Smooth muscle cell (in vitro differentiated cells): ENCODE measurements around the gene SEMA3F. TPM values are rescaled to one million over a fixed set of nuclear protein-coding genes. Genes with fewer than 3 reads are reported as not detected.

Source experiments
- DNase-seq: peaks from one replicate; lab custom pipeline; 2025; ENCODE audit not compliant: unreplicated experiment; lab: John Stamatoyannopoulos, UW
- H2AFZ ChIP-seq: fragments of 200-600 bp; sonication (generic); 2 replicates; pipeline ENCODE4 v1.6.0; 2016; ENCODE audit warnings: antibody characterized with exemption, low read depth, mild to moderate bottlenecking
- H3F3A ChIP-seq: fragments of 200-600 bp; sonication (generic); 2 replicates; pipeline ENCODE4 v1.6.0; 2017; ENCODE audit warnings: antibody characterized with exemption, low read depth
- H3K27ac ChIP-seq: fragments of 200-600 bp; sonication (generic); 2 replicates; pipeline ENCODE4 v1.5.1; 2016; ENCODE audit warnings: low read depth, mild to moderate bottlenecking
- H3K27me3 ChIP-seq: fragments of 200-600 bp; sonication (generic); 2 replicates; pipeline ENCODE4 v1.6.1; 2016; ENCODE audit warnings: low read depth, mild to moderate bottlenecking
- H3K36me3 ChIP-seq: fragments of 200-600 bp; sonication (generic); 2 replicates; pipeline ENCODE4 v1.5.1; 2016; ENCODE audit warnings: low read depth
- H3K4me1 ChIP-seq: fragments of 200-600 bp; sonication (generic); 2 replicates; pipeline ENCODE4 v1.5.1; 2016; ENCODE audit warnings: low read depth
- H3K4me2 ChIP-seq: fragments of 200-600 bp; sonication (generic); 2 replicates; pipeline ENCODE4 v1.6.0; 2016; ENCODE audit warnings: mild to moderate bottlenecking
- H3K4me3 ChIP-seq: fragments of 200-600 bp; sonication (generic); 2 replicates; pipeline ENCODE4 v1.5.1; 2016; ENCODE audit warnings: mild to moderate bottlenecking
- H3K79me2 ChIP-seq: fragments of 200-600 bp; sonication (generic); 2 replicates; pipeline ENCODE4 v1.6.0; 2016; ENCODE audit warnings: low read depth, mild to moderate bottlenecking
- H3K9ac ChIP-seq: fragments of 200-600 bp; sonication (generic); 2 replicates; pipeline ENCODE4 v1.6.0; 2016; ENCODE audit warnings: low read depth
- H3K9me3 ChIP-seq: fragments of 200-600 bp; sonication (generic); replicated peaks from 2 replicates; pipeline ENCODE4 v1.5.1; 2016; ENCODE audit warnings: low read depth
- H4K20me1 ChIP-seq: fragments of 200-600 bp; sonication (generic); 2 replicates; pipeline ENCODE4 v1.6.0; 2016; ENCODE audit warnings: low read depth
- WGBS: methylation state at CpG from one replicate; pipeline ENCODE4 v1.1.7; 2016; ENCODE audit warnings: low lambda C conversion rate; 5-methylcytosine and 5-hydroxymethylcytosine counted together
- microRNA counts: library from miRNA; unstranded; fragments of <30 nt; microRNA quantifications from one replicate; lab custom pipeline; 2016
- microRNA-seq: library from miRNA; unstranded; fragments of <30 nt; microRNA quantifications from one replicate; pipeline ENCODE4, GENCODE V29; 2016; ENCODE audit warnings: borderline number of aligned reads
- polyA plus RNA-seq: library from polyadenylated mRNA; unstranded; fragments of >200 nt; fragmentation: Nextera tagmentation; extraction: Ambion mirVana; gene quantifications from 2 replicates; pipeline ENCODE4 v1.2.1, GENCODE V29; 2016
- small RNA-seq: library from RNA; depleted of rRNA; stranded (forward); fragments of <200 nt; gene quantifications from one replicate; pipeline ENCODE3, GENCODE V24; 2014
- total RNA-seq: library from RNA; depleted of rRNA; stranded (reverse); fragments of >200 nt; gene quantifications from 2 replicates; pipeline ENCODE4 v1.2.3, GENCODE V29; 2014
- TF ChIP-seq, protein P1 (sequence below): fragments of 200-600 bp; sonication (generic); IDR thresholded peaks from 2 replicates; pipeline ENCODE4 v1.5.1; 2017; ENCODE audit warnings: borderline replicate concordance, mild to moderate bottlenecking, antibody characterized with exemption; ENCODE audit not compliant: insufficient read depth, poor library complexity, severe bottlenecking

Gene SEMA3F
- total and polyA plus RNA-seq, 2 experiments from 2014 or later: 9.2 to 16.9 TPM

DNA sequence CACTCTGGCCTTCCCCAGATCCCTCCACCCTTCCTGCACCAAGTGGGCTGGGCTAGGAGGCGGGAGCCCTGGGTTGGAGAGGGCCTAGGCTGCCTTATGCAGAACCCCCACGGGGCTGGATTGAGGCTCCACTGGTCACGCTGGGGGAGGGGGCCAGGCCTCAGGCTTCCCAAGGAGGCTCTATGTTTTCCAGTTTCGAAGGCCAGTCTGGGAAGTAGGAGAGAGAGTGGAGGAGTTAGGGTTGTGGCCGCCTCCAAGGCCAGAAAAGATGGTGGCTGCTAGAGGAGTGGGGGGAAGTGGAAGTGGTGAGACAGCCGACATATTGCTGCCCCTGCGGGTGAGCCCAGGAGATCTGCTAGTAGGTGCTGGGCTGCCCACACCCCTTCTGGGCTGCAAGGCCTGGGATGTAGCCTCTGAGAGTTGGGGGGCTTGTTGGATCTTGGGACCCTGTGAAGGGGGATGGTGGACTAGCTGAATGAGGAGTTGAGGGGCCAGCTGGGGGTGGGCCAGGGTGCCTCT is 82.1 kb downstream of the SEMA3F start:
- peaks cover 47% of the 10 kb centered on the region for H3K4me1 ChIP-seq
- H3K27ac ChIP-seq: peak overlapping the region; percentile 45
- peak overlapping the region; percentile 78 for H3K9ac ChIP-seq
- no peak overlapping the region for H2AFZ ChIP-seq
- peak; percentile 12 for DNase-seq
- H4K20me1 ChIP-seq: peaks cover 56% of the 10 kb centered on the region
- no peaks in the 10 kb centered on the region for H3K9me3 ChIP-seq
- H3K36me3 ChIP-seq: no peaks in the 10 kb centered on the region
- peaks cover 62% of the 10 kb centered on the region for H3K79me2 ChIP-seq
- peak overlapping the region; percentile 74 for H3K4me3 ChIP-seq
- WGBS: 5% methylated on average over 7 of the region's 7 CpGs
- no peaks in the 10 kb centered on the region for H3K27me3 ChIP-seq
- peak overlapping the region; percentile 89 for H3K4me2 ChIP-seq
- TF ChIP-seq, protein P1, sequence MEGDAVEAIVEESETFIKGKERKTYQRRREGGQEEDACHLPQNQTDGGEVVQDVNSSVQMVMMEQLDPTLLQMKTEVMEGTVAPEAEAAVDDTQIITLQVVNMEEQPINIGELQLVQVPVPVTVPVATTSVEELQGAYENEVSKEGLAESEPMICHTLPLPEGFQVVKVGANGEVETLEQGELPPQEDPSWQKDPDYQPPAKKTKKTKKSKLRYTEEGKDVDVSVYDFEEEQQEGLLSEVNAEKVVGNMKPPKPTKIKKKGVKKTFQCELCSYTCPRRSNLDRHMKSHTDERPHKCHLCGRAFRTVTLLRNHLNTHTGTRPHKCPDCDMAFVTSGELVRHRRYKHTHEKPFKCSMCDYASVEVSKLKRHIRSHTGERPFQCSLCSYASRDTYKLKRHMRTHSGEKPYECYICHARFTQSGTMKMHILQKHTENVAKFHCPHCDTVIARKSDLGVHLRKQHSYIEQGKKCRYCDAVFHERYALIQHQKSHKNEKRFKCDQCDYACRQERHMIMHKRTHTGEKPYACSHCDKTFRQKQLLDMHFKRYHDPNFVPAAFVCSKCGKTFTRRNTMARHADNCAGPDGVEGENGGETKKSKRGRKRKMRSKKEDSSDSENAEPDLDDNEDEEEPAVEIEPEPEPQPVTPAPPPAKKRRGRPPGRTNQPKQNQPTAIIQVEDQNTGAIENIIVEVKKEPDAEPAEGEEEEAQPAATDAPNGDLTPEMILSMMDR: no peak
- no peaks in the 10 kb centered on the region for H3F3A ChIP-seq

DNA sequence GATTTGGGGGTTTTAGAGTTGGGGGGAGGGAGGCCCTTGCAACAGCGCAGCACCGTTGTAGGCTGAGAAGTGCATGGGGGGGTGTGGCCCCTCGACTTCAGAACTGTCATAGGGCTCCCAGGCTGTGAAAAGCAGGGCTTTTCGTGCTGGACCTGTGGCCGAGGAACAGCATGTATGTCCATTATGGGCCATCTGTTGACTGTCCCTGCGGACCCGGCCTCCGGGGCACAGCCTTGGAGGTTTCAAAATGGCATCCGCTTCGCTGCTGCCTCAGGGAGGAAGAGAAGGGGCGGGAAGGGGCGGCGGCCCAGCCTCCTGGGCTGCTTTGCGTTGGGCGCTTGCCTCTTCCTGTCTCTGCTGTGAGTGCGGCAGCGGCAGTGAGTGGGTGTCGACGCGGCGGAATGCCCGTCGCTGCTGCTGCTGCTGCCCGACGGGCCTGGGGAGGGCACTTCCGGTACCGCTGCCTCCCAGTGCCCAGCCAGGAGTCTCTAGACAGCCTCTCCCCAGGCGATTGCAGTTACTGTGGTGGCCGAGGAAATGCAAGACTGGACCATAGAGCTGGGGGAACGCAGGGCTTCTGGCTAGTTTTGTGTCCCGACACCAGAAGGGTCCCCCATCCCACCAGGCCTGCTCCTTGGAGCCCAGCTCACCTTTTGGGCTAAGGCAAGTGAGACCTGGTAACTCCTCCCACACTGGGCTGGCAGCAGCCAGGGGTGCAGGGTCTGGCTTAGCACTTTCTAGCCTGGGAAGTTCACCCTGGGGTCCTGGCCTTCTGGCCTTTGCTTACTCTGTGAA is 82.8 kb downstream of the SEMA3F start:
- peak overlapping the region; percentile 89 for H3K4me2 ChIP-seq
- H3K27me3 ChIP-seq: no peaks in the 10 kb centered on the region
- peaks cover 52% of the 10 kb centered on the region for H3K4me1 ChIP-seq
- no peaks in the 10 kb centered on the region for H3K9me3 ChIP-seq
- DNase-seq: peak; percentile 51
- H3K4me3 ChIP-seq: peak overlapping the region; percentile 74
- H3K79me2 ChIP-seq: peaks cover 70% of the 10 kb centered on the region
- peaks cover 64% of the 10 kb centered on the region for H4K20me1 ChIP-seq
- H3K27ac ChIP-seq: peak overlapping the region; percentile 73
- peaks cover 4% of the 10 kb centered on the region for H3F3A ChIP-seq
- WGBS: 5% methylated on average over 30 of the region's 31 CpGs
- H2AFZ ChIP-seq: no peak overlapping the region
- H3K9ac ChIP-seq: peak overlapping the region; percentile 78
- no peaks in the 10 kb centered on the region for H3K36me3 ChIP-seq
- TF ChIP-seq, protein P1: no peak

DNA sequence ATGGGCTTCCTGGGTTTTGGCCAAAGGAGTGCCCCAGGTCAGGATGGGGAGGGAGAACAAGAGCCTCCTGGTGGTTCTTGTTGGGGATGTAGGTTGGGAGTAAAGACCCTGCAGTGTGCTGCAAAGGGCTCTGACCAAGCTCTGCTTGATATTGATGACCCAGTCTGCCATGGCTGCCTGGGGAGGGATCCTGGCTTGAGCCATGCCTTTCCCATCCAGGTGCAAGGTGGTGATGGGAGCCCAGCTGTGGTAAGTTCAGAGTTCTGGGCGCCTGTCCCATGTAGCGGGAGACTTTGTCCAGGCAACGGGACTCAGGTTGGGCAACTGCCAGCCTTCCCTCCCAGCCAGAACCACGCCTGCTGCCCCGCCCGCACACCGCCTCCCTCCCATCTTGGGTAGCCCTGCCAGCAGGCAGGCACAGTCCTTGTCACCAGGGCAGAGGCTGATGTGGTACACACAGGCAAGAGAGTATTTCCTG is 83.5 kb downstream of the SEMA3F start:
- Histone ChIP-seq H3F3A (peaks cover 7% of the 10 kb centered on the region), H3K4me3 (peak overlapping the region; percentile 74), H2AFZ (no peak overlapping the region), H3K9me3 (no peaks in the 10 kb centered on the region), H3K4me1 (peaks cover 48% of the 10 kb centered on the region), H4K20me1 (peaks cover 70% of the 10 kb centered on the region), H3K27ac (peak overlapping the region; percentile 73), H3K36me3 (no peaks in the 10 kb centered on the region), H3K27me3 (no peaks in the 10 kb centered on the region), H3K79me2 (peaks cover 76% of the 10 kb centered on the region), H3K9ac (peak overlapping the region; percentile 76), H3K4me2 (peak overlapping the region; percentile 89)
- TF ChIP-seq, protein P1: no peak
- WGBS: 84% methylated on average over 7 of the region's 7 CpGs
- no peak for DNase-seq

MicroRNAs encoded within 50 kb of the gene (microRNA counts, 767-probe panel; counts per million panel counts)
- 183 counts per million for microRNA hsa-miR-566 (lab: Ali Mortazavi, UCI)

Small RNA genes within 50 kb of the gene (microRNA-seq; reads per million reads assigned to microRNA genes)
- not detected for gene MIR566
- not detected for gene MIR5787

Small RNA genes within 50 kb of the gene (small RNA-seq; reads per million reads assigned to genes)
- not detected for gene MIR566
- gene MIR5787: not detected

Other genes starting within 250 kb of the SEMA3F start
- gene MON1A, start 225.5 kb upstream of the SEMA3F start, total RNA-seq: 4.1 and 9.0 TPM in 2 replicates
- gene MON1A, start 225.5 kb upstream of the SEMA3F start, polyA plus RNA-seq: 8.3 and 9.8 TPM in 2 replicates
- gene RBM6, start 215.2 kb upstream of the SEMA3F start, total RNA-seq: 42.4 and 45.6 TPM in 2 replicates
- 41.7 and 51.2 TPM in 2 replicates for gene RBM6, start 215.2 kb upstream of the SEMA3F start, polyA plus RNA-seq
- 151 and 177 TPM in 2 replicates for gene RBM5, start 66.4 kb upstream of the SEMA3F start, total RNA-seq
- gene RBM5, start 66.4 kb upstream of the SEMA3F start, polyA plus RNA-seq: 56.0 and 67.6 TPM in 2 replicates
- gene GNAT1, start 36.3 kb downstream of the SEMA3F start, total RNA-seq: not detected in 2 replicates
- gene GNAT1, start 36.3 kb downstream of the SEMA3F start, polyA plus RNA-seq: 0.24 TPM in 1 of 2 replicates, not detected in the other
- gene SLC38A3, start 49.9 kb downstream of the SEMA3F start, total RNA-seq: 0.58 and 3.9 TPM in 2 replicates
- 3.5 and 4.2 TPM in 2 replicates for gene SLC38A3, start 49.9 kb downstream of the SEMA3F start, polyA plus RNA-seq
- 209 and 230 TPM in 2 replicates for gene GNAI2, start 80.9 kb downstream of the SEMA3F start, total RNA-seq
- 454 and 466 TPM in 2 replicates for gene GNAI2, start 80.9 kb downstream of the SEMA3F start, polyA plus RNA-seq
- 26.8 and 48.3 TPM in 2 replicates for gene SEMA3B, start 113.8 kb downstream of the SEMA3F start, total RNA-seq
- gene SEMA3B, start 113.8 kb downstream of the SEMA3F start, polyA plus RNA-seq: 26.3 and 70.7 TPM in 2 replicates
- gene LSMEM2, start 123.8 kb downstream of the SEMA3F start, total RNA-seq: 0.09 and 0.18 TPM in 2 replicates
- gene LSMEM2, start 123.8 kb downstream of the SEMA3F start, polyA plus RNA-seq: 0.87 TPM in 1 of 2 replicates, not detected in the other
- 19.9 and 20.8 TPM in 2 replicates for gene IFRD2, start 137.1 kb downstream of the SEMA3F start, total RNA-seq
- gene IFRD2, start 137.1 kb downstream of the SEMA3F start, polyA plus RNA-seq: 59.3 and 62.6 TPM in 2 replicates
- 1.6 and 2.5 TPM in 2 replicates for gene HYAL3, start 144.1 kb downstream of the SEMA3F start, total RNA-seq
- 3.7 and 6.7 TPM in 2 replicates for gene HYAL3, start 144.1 kb downstream of the SEMA3F start, polyA plus RNA-seq
- gene NAA80, start 144.1 kb downstream of the SEMA3F start, total RNA-seq: 11.3 and 13.0 TPM in 2 replicates
- gene NAA80, start 144.1 kb downstream of the SEMA3F start, polyA plus RNA-seq: 16.7 and 21.9 TPM in 2 replicates
- 0.54 and 1.0 TPM in 2 replicates for gene HYAL1, start 148.2 kb downstream of the SEMA3F start, total RNA-seq
- 1.4 TPM in 1 of 2 replicates, not detected in the other for gene HYAL1, start 148.2 kb downstream of the SEMA3F start, polyA plus RNA-seq
- 74.7 and 88.0 TPM in 2 replicates for gene HYAL2, start 167.4 kb downstream of the SEMA3F start, total RNA-seq
- 72.8 and 83.3 TPM in 2 replicates for gene HYAL2, start 167.4 kb downstream of the SEMA3F start, polyA plus RNA-seq
- gene TUSC2, start 172.9 kb downstream of the SEMA3F start, total RNA-seq: 25.1 and 28.8 TPM in 2 replicates
- gene TUSC2, start 172.9 kb downstream of the SEMA3F start, polyA plus RNA-seq: 53.4 and 57.5 TPM in 2 replicates
- 25.3 and 27.6 TPM in 2 replicates for gene RASSF1, start 185.5 kb downstream of the SEMA3F start, total RNA-seq
- gene RASSF1, start 185.5 kb downstream of the SEMA3F start, polyA plus RNA-seq: 58.5 and 62.2 TPM in 2 replicates
- 0.27 and 1.4 TPM in 2 replicates for gene ZMYND10, start 190.4 kb downstream of the SEMA3F start, total RNA-seq
- gene ZMYND10, start 190.4 kb downstream of the SEMA3F start, polyA plus RNA-seq: 0.21 and 1.7 TPM in 2 replicates
- gene NPRL2, start 195.5 kb downstream of the SEMA3F start, total RNA-seq: 18.0 and 25.1 TPM in 2 replicates
- 29.3 and 39.7 TPM in 2 replicates for gene NPRL2, start 195.5 kb downstream of the SEMA3F start, polyA plus RNA-seq
- gene CYB561D2, start 195.5 kb downstream of the SEMA3F start, total RNA-seq: 15.1 and 21.6 TPM in 2 replicates
- 22.6 and 30.7 TPM in 2 replicates for gene CYB561D2, start 195.5 kb downstream of the SEMA3F start, polyA plus RNA-seq
- gene TMEM115, start 204.2 kb downstream of the SEMA3F start, total RNA-seq: 33.6 and 42.7 TPM in 2 replicates
- gene TMEM115, start 204.2 kb downstream of the SEMA3F start, polyA plus RNA-seq: 53.2 and 56.6 TPM in 2 replicates